A549 (cell line): Measurements from ENCODE around the gene METTL27. TPM values are rescaled to one million over a fixed set of nuclear protein-coding genes. Genes with fewer than 3 reads are reported as not detected.

Source experiments
- ATAC-seq, 2 experiments: fragments of 200-7000 bp in 1 of 2; fragments of >200 bp in 1 of 2; cut with Nextera tagmentation in 1 of 2; cut with Tn5 transposase in 1 of 2; 3 replicates each; pipeline versions ENCODE4 v1.8.0 to v1.9.1; 2018 to 2020; ENCODE audit warnings: mild to moderate bottlenecking in 1 of 2, moderate library complexity in 1 of 2
- CTCF ChIA-PET: fragments of 300-600 bp; sonication (Branson Sonifier 250); formaldehyde crosslinking; extraction: SDS; loops from one replicate; lab custom pipeline; 2021; ENCODE audit warnings: antibody characterized with exemption, inconsistent platforms; lab: Yijun Ruan, JAX
- POLR2A ChIA-PET: fragments of 350-600 bp; formaldehyde crosslinking; extraction: SDS; loops from one replicate; lab custom pipeline; 2021; ENCODE audit warnings: antibody characterized with exemption, inconsistent platforms; lab: Yijun Ruan, JAX
- DNase-seq, 2 experiments: peaks; one replicate each; pipeline versions ENCODE4 v3.0.0 to v3.0.0-alpha.2; 2011 to 2016; ENCODE audit warnings: low read depth in 1 of 2, low spot score in 1 of 2
- FAIRE-seq: peaks from 2 replicates; lab custom pipeline; 2011; peaks lifted over from hg19 to GRCh38; lab: Jason Lieb, UNC
- H3K27ac ChIP-seq, 2 experiments: fragments of >200 bp; sonication (Bioruptor Twin); formaldehyde crosslinking; 3 replicates each; pipeline ENCODE4 v1.5.1; 2016 to 2017
- H3K4me1 ChIP-seq: fragments of >200 bp; sonication (Bioruptor Twin); formaldehyde crosslinking; 3 replicates; pipeline ENCODE4 v1.6.1; 2016
- H3K4me2 ChIP-seq: fragments of >200 bp; sonication (Bioruptor Twin); formaldehyde crosslinking; 3 replicates; pipeline ENCODE4 v1.6.1; 2016
- H3K4me3 ChIP-seq: fragments of >200 bp; sonication (Bioruptor Twin); formaldehyde crosslinking; 3 replicates; pipeline ENCODE4 v1.5.1; 2016
- H3K9me3 ChIP-seq: fragments of >200 bp; sonication (Bioruptor Twin); formaldehyde crosslinking; 3 replicates; pipeline ENCODE4 v1.6.1; 2016
- BCL3 ChIP-seq: fragments of >200 bp; sonication (Bioruptor Twin); formaldehyde crosslinking; IDR thresholded peaks from 3 replicates; pipeline ENCODE4 v1.6.1; 2016
- CBX2 ChIP-seq: fragments of 200-600 bp; sonication (generic); IDR thresholded peaks from 2 replicates; pipeline ENCODE4 v1.6.1; 2016; ENCODE audit warnings: low read depth, mild to moderate bottlenecking, borderline replicate concordance
- CBX8 ChIP-seq: fragments of 200-600 bp; sonication (generic); IDR thresholded peaks from 2 replicates; pipeline ENCODE4 v1.6.1; 2016
- CEBPB ChIP-seq, 2 experiments: fragments of >200 bp in 1 of 2; sonication (Bioruptor Twin) in 1 of 2; formaldehyde crosslinking in 1 of 2; IDR thresholded peaks; 2 replicates each; pipeline ENCODE4 v1.6.1; 2012 to 2016
- EHF ChIP-seq: fragments of 250-450 bp; sonication (Bioruptor Pico); IDR thresholded peaks from 2 replicates; pipeline ENCODE4 v1.5.0; 2020; ENCODE audit warnings: mild to moderate bottlenecking
- GATA3 ChIP-seq: IDR thresholded peaks from 2 replicates; pipeline ENCODE4 v1.6.1; 2012; ENCODE audit warnings: borderline replicate concordance
- HDAC2 ChIP-seq: fragments of 200-600 bp; sonication (generic); IDR thresholded peaks from 2 replicates; pipeline ENCODE4 v1.6.1; 2016
- HOXB13 ChIP-seq: fragments of 250-450 bp; sonication (Bioruptor Pico); IDR thresholded peaks from 2 replicates; pipeline ENCODE4 v1.5.0; 2020; ENCODE audit warnings: low read depth, mild to moderate bottlenecking, moderate library complexity
- JUN ChIP-seq, 2 experiments: fragments of >200 bp; sonication (Bioruptor Twin); formaldehyde crosslinking; IDR thresholded peaks; 2 replicates in 1 of 2; 3 replicates in 1 of 2; pipeline ENCODE4 v1.6.1; 2016 to 2017
- JUNB ChIP-seq: fragments of >200 bp; sonication (Bioruptor Twin); formaldehyde crosslinking; IDR thresholded peaks from 2 replicates; pipeline ENCODE4 v1.6.1; 2016
- NR3C1 ChIP-seq: fragments of >200 bp; sonication (Bioruptor Twin); formaldehyde crosslinking; IDR thresholded peaks from 3 replicates; pipeline ENCODE4 v1.6.1; 2017
- RAD21 ChIP-seq, 2 experiments: fragments of >200 bp in 1 of 2; sonication (Bioruptor Twin) in 1 of 2; formaldehyde crosslinking in 1 of 2; IDR thresholded peaks in 1 of 2; conservative IDR thresholded peaks in 1 of 2; 2 replicates in 1 of 2; 3 replicates in 1 of 2; pipeline ENCODE4 v1.6.1; 2012 to 2018; ENCODE audit warnings: inconsistent platforms in 1 of 2
- RCOR1 ChIP-seq: fragments of 150-350 bp; IDR thresholded peaks from 2 replicates; pipeline ENCODE4 v1.6.1; 2014; ENCODE audit warnings: antibody characterized with exemption, low read length, low read depth
- REST ChIP-seq: fragments of 200-600 bp; sonication (generic); IDR thresholded peaks from 2 replicates; pipeline ENCODE4 v1.6.1; 2016; ENCODE audit warnings: antibody characterized with exemption, mild to moderate bottlenecking, moderate library complexity
- RNF2 ChIP-seq: fragments of 200-600 bp; sonication (generic); IDR thresholded peaks from 2 replicates; pipeline ENCODE4 v1.6.1; 2016; ENCODE audit warnings: low read depth, mild to moderate bottlenecking, antibody characterized with exemption, moderate library complexity, borderline replicate concordance
- ZFP36 ChIP-seq: fragments of 450-650 bp; IDR thresholded peaks from 2 replicates; pipeline ENCODE4 v1.6.1; 2014; ENCODE audit warnings: borderline replicate concordance; ENCODE audit not compliant: partially characterized antibody
- WGBS: methylation state at CpG from one replicate; pipeline ENCODE4 v1.1.6; 2017; ENCODE audit errors: missing lambda C conversion rate; 5-methylcytosine and 5-hydroxymethylcytosine counted together
- polyA plus RNA-seq, 4 experiments: library from polyadenylated mRNA; depleted of rRNA in 3 of 4; stranded (reverse); fragments of >200 nt; fragmentation: RNase III in 1 of 4; extraction: RNeasy Plus Mini Kit Qiagen cat#74134 plus additional on column Dnase treatment in 1 of 4; gene quantifications; 2 replicates in 3 of 4; 3 replicates in 1 of 4; pipeline ENCODE4 v1.2.3, GENCODE V29; 2011 to 2017
- TF ChIP-seq, protein P1 (sequence below): fragments of 450-650 bp; IDR thresholded peaks from 2 replicates; pipeline ENCODE4 v1.6.1; 2014; ENCODE audit warnings: antibody characterized with exemption
- TF ChIP-seq, protein P2 (sequence below): fragments of >200 bp; sonication (Bioruptor Twin); formaldehyde crosslinking; IDR thresholded peaks from 2 replicates; pipeline ENCODE4 v1.6.1; 2016
- TF ChIP-seq, protein P3 (sequence below): fragments of 250-450 bp; sonication (Bioruptor Pico); IDR thresholded peaks from 2 replicates; pipeline ENCODE4 v1.5.0; 2020; ENCODE audit warnings: low read depth, mild to moderate bottlenecking, moderate library complexity
- TF ChIP-seq, protein P4 (sequence below): fragments of 250-450 bp; sonication (Bioruptor Pico); IDR thresholded peaks from 2 replicates; pipeline ENCODE4 v1.5.0; 2021; ENCODE audit warnings: mild to moderate bottlenecking, moderate library complexity, borderline replicate concordance

METTL27 gene
- polyA plus RNA-seq, 2 of the 4 experiments (the other 2 are of a cell fraction): 4.1 to 4.9 TPM

DNA sequence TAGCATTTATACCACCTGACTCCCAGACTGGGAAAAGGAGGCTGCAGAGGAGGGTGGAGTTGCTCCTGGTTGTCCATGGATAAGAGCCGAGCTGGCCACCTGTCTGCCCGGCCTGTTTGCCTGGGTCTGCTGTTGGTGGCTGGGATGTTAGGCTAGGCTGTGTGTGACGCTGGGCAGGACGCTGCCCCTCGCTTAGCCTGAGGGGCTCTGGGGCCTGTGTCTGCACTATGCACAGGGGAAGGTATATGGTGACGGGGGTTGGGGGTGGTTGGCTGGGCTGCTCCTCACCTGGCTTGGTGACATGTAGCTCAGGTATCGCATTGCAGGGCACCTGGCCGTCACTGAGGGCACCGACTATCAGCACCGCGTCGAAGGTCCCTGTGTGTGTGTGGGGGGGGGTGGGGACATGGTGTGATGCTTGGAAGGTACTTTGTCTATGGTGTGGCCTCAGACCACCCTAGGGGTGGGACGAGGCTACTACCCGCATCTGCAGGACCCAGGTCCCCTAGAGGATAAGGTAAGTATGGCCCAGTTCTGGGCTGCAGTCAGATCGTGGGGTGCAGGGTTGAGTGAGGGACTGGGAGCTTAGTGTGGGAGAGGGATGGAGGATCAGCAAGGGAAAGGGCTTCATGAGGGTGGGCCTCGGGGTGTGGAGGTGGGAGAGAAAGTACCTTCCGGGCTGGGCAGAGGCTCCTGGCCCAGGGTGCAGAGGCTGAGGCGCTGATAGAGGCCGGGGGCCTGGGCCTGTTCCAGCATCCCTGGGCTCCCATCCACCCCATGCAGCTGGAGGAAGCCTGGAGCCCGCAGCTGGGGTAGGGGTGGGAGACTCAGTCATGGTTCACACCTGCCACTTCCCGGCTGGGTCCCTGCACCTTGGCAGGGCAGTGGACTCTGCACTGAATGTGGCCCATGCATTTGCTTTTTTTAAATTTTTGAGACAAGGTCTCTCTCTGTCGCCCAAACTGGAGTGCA lies 2.3 kb downstream of the METTL27 start:
- no peak overlapping the region for H3K4me3 ChIP-seq
- peak in 1 of 2 experiments; percentile 76 for DNase-seq
- peaks cover 8% of the 10 kb centered on the region; the same call in 1 of the 3 replicates for H3K4me1 ChIP-seq
- H3K4me2 ChIP-seq: no peak overlapping the region
- no peak for FAIRE-seq
- peak; percentile 41 to 52 for ATAC-seq
- H3K27ac ChIP-seq: no peak overlapping the region
- no peaks in the 10 kb centered on the region for H3K9me3 ChIP-seq
- CTCF ChIA-PET: interaction anchor here (0.6 to 2.6 kb wide), 8 partner anchors 12 to 105 kb away, joined by 3 to 9 read pairs (median 3); no protein-coding TSS in a partner anchor
- TF ChIP-seq JUN (IDR thresholded peaks at IDR 0.05): no peak
- TF ChIP-seq ZFP36: no peak
- TF ChIP-seq CBX2: no peak
- TF ChIP-seq EHF (CRISPR knock-in tag): no peak
- no peak for TF ChIP-seq REST
- TF ChIP-seq, protein P1, sequence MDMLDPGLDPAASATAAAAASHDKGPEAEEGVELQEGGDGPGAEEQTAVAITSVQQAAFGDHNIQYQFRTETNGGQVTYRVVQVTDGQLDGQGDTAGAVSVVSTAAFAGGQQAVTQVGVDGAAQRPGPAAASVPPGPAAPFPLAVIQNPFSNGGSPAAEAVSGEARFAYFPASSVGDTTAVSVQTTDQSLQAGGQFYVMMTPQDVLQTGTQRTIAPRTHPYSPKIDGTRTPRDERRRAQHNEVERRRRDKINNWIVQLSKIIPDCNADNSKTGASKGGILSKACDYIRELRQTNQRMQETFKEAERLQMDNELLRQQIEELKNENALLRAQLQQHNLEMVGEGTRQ: no peak
- TF ChIP-seq BCL3: no peak
- TF ChIP-seq RAD21 (conservative IDR thresholded peaks at IDR 0.05 in 1 of 2, IDR thresholded peaks at IDR 0.05 in 1 of 2): no peak
- no peak for TF ChIP-seq NR3C1
- no peak for TF ChIP-seq RCOR1
- TF ChIP-seq GATA3: no peak
- no peak for TF ChIP-seq JUNB
- TF ChIP-seq, protein P2, sequence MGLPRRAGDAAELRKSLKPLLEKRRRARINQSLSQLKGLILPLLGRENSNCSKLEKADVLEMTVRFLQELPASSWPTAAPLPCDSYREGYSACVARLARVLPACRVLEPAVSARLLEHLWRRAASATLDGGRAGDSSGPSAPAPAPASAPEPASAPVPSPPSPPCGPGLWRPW: no peak
- TF ChIP-seq, protein P3, sequence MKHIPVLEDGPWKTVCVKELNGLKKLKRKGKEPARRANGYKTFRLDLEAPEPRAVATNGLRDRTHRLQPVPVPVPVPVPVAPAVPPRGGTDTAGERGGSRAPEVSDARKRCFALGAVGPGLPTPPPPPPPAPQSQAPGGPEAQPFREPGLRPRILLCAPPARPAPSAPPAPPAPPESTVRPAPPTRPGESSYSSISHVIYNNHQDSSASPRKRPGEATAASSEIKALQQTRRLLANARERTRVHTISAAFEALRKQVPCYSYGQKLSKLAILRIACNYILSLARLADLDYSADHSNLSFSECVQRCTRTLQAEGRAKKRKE (CRISPR knock-in tag): no peak
- no peak for TF ChIP-seq RNF2
- 92% methylated on average over 15 of the region's 22 CpGs for WGBS
- POLR2A ChIA-PET: interaction anchor here (0.7 kb wide), 1 partner anchor 603 kb away, joined by 3 read pairs; no protein-coding TSS in a partner anchor

- ChIA-PET POLR2A (interaction anchor here (0.7 kb wide), 1 partner anchor 603 kb away, joined by 3 read pairs; no protein-coding TSS in a partner anchor), CTCF (interaction anchor here (0.6 to 2.6 kb wide), 4 partner anchors 13 to 21 kb away, joined by 3 to 9 read pairs (median 3); no protein-coding TSS in a partner anchor)
- 89% methylated on average over 7 of the region's 7 CpGs for WGBS
- no peak overlapping the region for H3K27ac ChIP-seq
- FAIRE-seq: no peak
- no peak overlapping the region for H3K4me3 ChIP-seq
- H3K9me3 ChIP-seq: no peaks in the 10 kb centered on the region
- ATAC-seq: no peak
- H3K4me2 ChIP-seq: no peak overlapping the region
- DNase-seq: no peak
- H3K4me1 ChIP-seq: peaks cover 8% of the 10 kb centered on the region; the same call in 1 of the 3 replicates
- TF ChIP-seq REST (no peak), HOXB13 (no peak), HDAC2 (no peak), CEBPB (IDR thresholded peaks at IDR 0.05) (no peak), RAD21 (conservative IDR thresholded peaks at IDR 0.05 in 1 of 2, IDR thresholded peaks at IDR 0.05 in 1 of 2) (no peak), CBX8 (no peak)
- TF ChIP-seq, protein P4, sequence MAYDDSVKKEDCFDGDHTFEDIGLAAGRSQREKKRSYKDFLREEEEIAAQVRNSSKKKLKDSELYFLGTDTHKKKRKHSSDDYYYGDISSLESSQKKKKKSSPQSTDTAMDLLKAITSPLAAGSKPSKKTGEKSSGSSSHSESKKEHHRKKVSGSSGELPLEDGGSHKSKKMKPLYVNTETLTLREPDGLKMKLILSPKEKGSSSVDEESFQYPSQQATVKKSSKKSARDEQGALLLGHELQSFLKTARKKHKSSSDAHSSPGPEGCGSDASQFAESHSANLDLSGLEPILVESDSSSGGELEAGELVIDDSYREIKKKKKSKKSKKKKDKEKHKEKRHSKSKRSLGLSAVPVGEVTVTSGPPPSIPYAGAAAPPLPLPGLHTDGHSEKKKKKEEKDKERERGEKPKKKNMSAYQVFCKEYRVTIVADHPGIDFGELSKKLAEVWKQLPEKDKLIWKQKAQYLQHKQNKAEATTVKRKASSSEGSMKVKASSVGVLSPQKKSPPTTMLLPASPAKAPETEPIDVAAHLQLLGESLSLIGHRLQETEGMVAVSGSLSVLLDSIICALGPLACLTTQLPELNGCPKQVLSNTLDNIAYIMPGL (CRISPR knock-in tag): no peak
Observed at GRCh38 chr7:73839290-73839689, 3.0 kb downstream of the METTL27 start.
